ENCODE data around the gene GALT. TPM values are rescaled to one million over a fixed set of nuclear protein-coding genes. Genes with fewer than 3 reads are reported as not detected.
"Not testable (repeated sequence)": the region's sequence is repeated elsewhere in the genome, so short reads cannot be mapped to it uniquely, and the experiment has no call there.

GALT gene
- total and polyA plus RNA-seq, 2 experiments from 2014 or later = 31.5 to 35.1 TPM

GRCh38 chr9:34639322-34639721 is 7.2 kb upstream of the GALT start:
- not testable (repeated sequence) for H3K4me2 ChIP-seq; H3K4me3 ChIP-seq; H3K4me3 Mint-ChIP-seq; H4K20me1 ChIP-seq (replicated peaks; ENCODE audit: insufficient read depth); H3K4me1 ChIP-seq (ENCODE audit: insufficient read depth); ATAC-seq; H3K27ac Mint-ChIP-seq; H3K36me3 ChIP-seq (ENCODE audit: insufficient read depth); DNase-seq (ENCODE audit: low spot score); H2AFZ ChIP-seq; H3K9me2 ChIP-seq (ENCODE audit: insufficient read depth); H3K9me3 Mint-ChIP-seq; H3F3A ChIP-seq (replicated peaks; ENCODE audit: low read depth); H3K27ac ChIP-seq (ENCODE audit: low read depth)
- peaks cover 13% of the 10 kb centered on the region for H3K27me3 ChIP-seq (ENCODE audit: insufficient read depth)
- H3K79me2 ChIP-seq (replicated peaks; ENCODE audit: insufficient read depth) = peaks cover 12% of the 10 kb centered on the region; the same call in 1 of the 2 replicates
- Mint-ChIP-seq H3K36me3 (ENCODE audit: low read depth) (peaks cover 22% of the 10 kb centered on the region), H3K4me1 (peaks cover 26% of the 10 kb centered on the region), H3K27me3 (ENCODE audit: insufficient read depth, low read depth, poor library complexity) (peaks cover 19% of the 10 kb centered on the region)

GRCh38 chr9:34642679-34643078 is 3.8 kb upstream of the GALT start:
- H3K4me1 ChIP-seq (ENCODE audit: insufficient read depth) = peaks cover 28% of the 10 kb centered on the region
- H3K36me3 ChIP-seq (ENCODE audit: insufficient read depth) = no peaks in the 10 kb centered on the region
- H2AFZ ChIP-seq = no peak overlapping the region
- H4K20me1 ChIP-seq (replicated peaks; ENCODE audit: insufficient read depth) = no peaks in the 10 kb centered on the region; the same call in 1 of the 2 replicates
- H3K4me1 Mint-ChIP-seq = peaks cover 40% of the 10 kb centered on the region
- no peaks in the 10 kb centered on the region; the same call in 2 of the 3 replicates for H3K9me3 Mint-ChIP-seq
- peaks cover under 1% of the 10 kb centered on the region; the same call in 1 of the 2 replicates for H3K79me2 ChIP-seq (replicated peaks; ENCODE audit: insufficient read depth)
- H3K27me3 ChIP-seq (ENCODE audit: insufficient read depth) = peaks cover 8% of the 10 kb centered on the region; the same call in 1 of the 2 replicates
- DNase-seq (ENCODE audit: low spot score) (no peak), ATAC-seq (no peak)
- H3F3A ChIP-seq (replicated peaks; ENCODE audit: low read depth) = peaks cover 16% of the 10 kb centered on the region
- peaks cover 8% of the 10 kb centered on the region for H3K27me3 Mint-ChIP-seq (ENCODE audit: insufficient read depth, low read depth, poor library complexity)
- no peak overlapping the region for H3K4me2 ChIP-seq
- no peak overlapping the region for H3K4me3 ChIP-seq
- no peak overlapping the region for H3K4me3 Mint-ChIP-seq
- H3K27ac Mint-ChIP-seq = no peak overlapping the region
- no peaks in the 10 kb centered on the region for H3K9me2 ChIP-seq (ENCODE audit: insufficient read depth)
- H3K27ac ChIP-seq (ENCODE audit: low read depth) = no peak overlapping the region
- H3K36me3 Mint-ChIP-seq (ENCODE audit: low read depth) = peaks cover 4% of the 10 kb centered on the region; the same call in 2 of the 3 replicates
- no peak for TF ChIP-seq REST (IDR thresholded peaks at IDR 0.05; ENCODE audit: unreplicated experiment)
- no peak for TF ChIP-seq JUNB (IDR thresholded peaks at IDR 0.05; ENCODE audit: unreplicated experiment)
- TF ChIP-seq NANOG (IDR thresholded peaks at IDR 0.05; ENCODE audit: borderline replicate concordance) = no peak
- TF ChIP-seq CREB1 (CRISPR knock-in tag; IDR thresholded peaks at IDR 0.05; ENCODE audit: low read depth) = no peak
- TF ChIP-seq POLR2AphosphoS5 (IDR thresholded peaks at IDR 0.05; ENCODE audit: low read depth) = no peak
- TF ChIP-seq ZNF331 (CRISPR knock-in tag; IDR thresholded peaks at IDR 0.05; ENCODE audit: low read depth) = no peak
- no peak for TF ChIP-seq ZNF114 (CRISPR knock-in tag; IDR thresholded peaks at IDR 0.05)
- TF ChIP-seq CTCF (conservative IDR thresholded peaks at IDR 0.05; ENCODE audit: low read depth in 2 of 2) = no peak
- TF ChIP-seq STAT1 (IDR thresholded peaks at IDR 0.05; ENCODE audit: unreplicated experiment) = no peak
- no peak for TF ChIP-seq EZH2phosphoT487 (IDR thresholded peaks at IDR 0.05; ENCODE audit: unreplicated experiment)
- TF ChIP-seq EZH2 (IDR thresholded peaks at IDR 0.05; ENCODE audit: low read depth, unreplicated experiment) = no peak
- no peak for TF ChIP-seq ETS1 (IDR thresholded peaks at IDR 0.05)
